ACC112 (cell line): ENCODE data around the gene ABHD3.
"Not testable (repeated sequence)": the region's sequence is repeated elsewhere in the genome, so short reads cannot be mapped to it uniquely, and the experiment has no call there.

Source experiments
- H2AFZ ChIP-seq: fragments of 200-600 bp; sonication (generic); one replicate; pipeline ENCODE4 v1.6.0; 2017; ENCODE audit warnings: antibody characterized with exemption, low read length; ENCODE audit not compliant: unreplicated experiment
- H3K27ac ChIP-seq: fragments of 200-600 bp; sonication (generic); 2 replicates; pipeline ENCODE4 v1.5.1; 2014; ENCODE audit warnings: low read depth, mild to moderate bottlenecking, antibody characterized with exemption, low read length, moderate library complexity
- H3K27me3 ChIP-seq: fragments of 200-600 bp; sonication (generic); 2 replicates; pipeline ENCODE4 v1.6.1; 2014; ENCODE audit warnings: mild to moderate bottlenecking, antibody characterized with exemption, low read length, moderate library complexity, mixed read lengths; ENCODE audit not compliant: insufficient read depth
- H3K36me3 ChIP-seq: fragments of 200-600 bp; sonication (generic); 2 replicates; pipeline ENCODE4 v1.6.1; 2016; ENCODE audit warnings: mild to moderate bottlenecking, antibody characterized with exemption, low read length, moderate library complexity, mixed read lengths; ENCODE audit not compliant: insufficient read depth
- H3K4me1 ChIP-seq: fragments of 200-600 bp; sonication (generic); one replicate; pipeline ENCODE4 v1.6.1; 2016; ENCODE audit warnings: low read length, mixed read lengths; ENCODE audit not compliant: insufficient read depth, unreplicated experiment, control insufficient read depth
- H3K4me3 ChIP-seq: fragments of 200-600 bp; sonication (generic); 2 replicates; pipeline ENCODE4 v1.5.1; 2014; ENCODE audit warnings: mild to moderate bottlenecking, low read depth, low read length
- H3K79me2 ChIP-seq: fragments of 200-600 bp; sonication (generic); one replicate; pipeline ENCODE4 v1.6.0; 2016; ENCODE audit warnings: low read length; ENCODE audit not compliant: control insufficient read depth, unreplicated experiment, insufficient read depth

The ABHD3 gene

DNA sequence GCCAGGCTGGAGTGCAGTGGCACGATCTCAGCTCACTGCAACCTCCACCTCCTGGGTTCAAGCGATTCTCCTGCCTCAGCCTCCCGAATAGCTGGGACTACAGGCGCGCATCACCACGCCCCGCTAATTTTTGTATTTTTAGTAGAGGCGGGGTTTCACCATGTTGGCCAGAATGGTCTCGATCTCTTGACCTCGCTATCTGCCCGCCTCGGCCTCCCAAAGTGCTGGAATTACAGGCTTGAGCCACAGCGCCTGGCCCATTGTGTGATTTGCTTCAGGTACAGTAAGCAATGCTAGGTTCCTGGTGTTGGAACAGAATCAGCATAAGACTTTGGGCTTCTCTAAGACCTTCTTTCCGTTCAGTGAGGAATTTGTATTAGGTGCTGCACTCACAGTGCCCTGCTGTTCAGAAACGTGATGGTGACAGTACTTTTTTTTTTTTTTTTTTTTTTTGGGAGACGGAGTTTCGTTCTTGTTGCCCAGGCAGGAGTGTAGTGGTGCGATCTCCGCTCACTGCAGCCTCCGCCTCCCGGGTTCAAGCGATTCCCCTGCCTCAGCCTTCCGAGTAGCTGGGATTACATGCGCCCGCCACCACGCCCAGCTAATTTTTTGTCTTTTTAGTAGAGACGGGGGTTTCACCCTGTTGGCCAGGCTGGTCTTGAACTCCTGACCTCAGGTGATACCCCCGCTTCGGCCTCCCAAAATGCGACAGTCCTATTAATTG lies 93.0 kb downstream of the ABHD3 start:
- not testable (repeated sequence) for H3K27me3 ChIP-seq
- peak overlapping the region; percentile 90 for H2AFZ ChIP-seq
- H3K4me3 ChIP-seq = peak overlapping the region; percentile 99
- H3K36me3 ChIP-seq = peaks cover 16% of the 10 kb centered on the region
- peaks cover 16% of the 10 kb centered on the region for H3K4me1 ChIP-seq
- peak overlapping the region; percentile 92; the same call in 1 of the 2 replicates for H3K27ac ChIP-seq
- H3K79me2 ChIP-seq = peaks cover 44% of the 10 kb centered on the region

DNA sequence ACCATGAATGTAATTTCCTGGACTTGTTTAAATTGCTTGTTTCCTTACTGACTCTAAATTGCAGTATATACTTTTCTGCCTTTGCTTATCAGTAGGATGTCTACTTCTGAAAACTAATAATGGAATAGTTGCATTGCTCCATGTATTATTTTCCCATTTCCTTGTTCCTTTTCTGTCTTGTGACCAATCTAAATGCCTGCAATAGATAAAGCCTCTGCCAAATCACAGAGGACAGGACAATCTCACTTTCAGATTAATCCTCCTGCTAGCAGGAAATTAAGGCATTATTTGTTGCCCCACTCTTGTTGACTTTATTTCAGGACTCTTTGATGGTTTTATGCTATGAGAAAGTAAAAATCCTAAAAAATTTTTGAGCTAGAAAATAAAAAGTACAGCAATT lies 99.4 kb downstream of the ABHD3 start:
- H3K79me2 ChIP-seq = no peaks in the 10 kb centered on the region
- no peak overlapping the region for H3K4me3 ChIP-seq
- H3K4me1 ChIP-seq = no peaks in the 10 kb centered on the region
- peak overlapping the region; percentile 52 for H2AFZ ChIP-seq
- no peak overlapping the region for H3K27ac ChIP-seq
- no peaks in the 10 kb centered on the region for H3K27me3 ChIP-seq
- no peaks in the 10 kb centered on the region for H3K36me3 ChIP-seq

GRCh38 chr18:21604671-21605070 lies 99.9 kb downstream of the ABHD3 start:
- Histone ChIP-seq H3K4me3 (no peak overlapping the region), H2AFZ (peak overlapping the region; percentile 52)

GRCh38 chr18:21602299-21602587 lies 102.3 kb downstream of the ABHD3 start:
- Histone ChIP-seq H3K4me1 (peaks cover 14% of the 10 kb centered on the region), H3K4me3 (no peak overlapping the region), H3K36me3 (no peaks in the 10 kb centered on the region), H3K27ac (no peak overlapping the region), H2AFZ (no peak overlapping the region), H3K27me3 (no peaks in the 10 kb centered on the region), H3K79me2 (peaks cover 25% of the 10 kb centered on the region)

More at GRCh38 chr18:21604671-21605070, 99.9 kb downstream of the ABHD3 start:
- Histone ChIP-seq H3K79me2 (peaks cover 2% of the 10 kb centered on the region), H3K27ac (no peak overlapping the region), H3K27me3 (no peaks in the 10 kb centered on the region), H3K4me1 (no peaks in the 10 kb centered on the region), H3K36me3 (no peaks in the 10 kb centered on the region)
